GM20431 (cell line): ENCODE data around the gene RFC3.
"Not testable (repeated sequence)": the region's sequence is repeated elsewhere in the genome, so short reads cannot be mapped to it uniquely, and the experiment has no call there.

ENCODE experiments used
- in situ Hi-C: fragments of 300-500 bp; cut with MseI, MboI; formaldehyde crosslinking; loops from one replicate; pipeline ENCODE4 v1.15.0; 2020; ENCODE audit warnings: low sequenced_read_pairs; ENCODE audit not compliant: unreplicated experiment

The RFC3 gene

GRCh38 chr13:33800646-33801186, 17.2 kb upstream of the RFC3 start:
- in situ Hi-C loops = no loop called here

GRCh38 chr13:33806470-33807248, 11.3 kb upstream of the RFC3 start:
- in situ Hi-C loops = no loop called here

- in situ Hi-C loops = not testable (repeated sequence)
Observed at GRCh38 chr13:33812829-33813228, 5.1 kb upstream of the RFC3 start.

GRCh38 chr13:33815011-33815550, 2.9 kb upstream of the RFC3 start:
- in situ Hi-C loops = no loop called here

GRCh38 chr13:33816912-33817311, 1.0 kb upstream of the RFC3 start:
- in situ Hi-C loops = no loop called here

- in situ Hi-C loops = no loop called here
Observed at GRCh38 chr13:33817513-33817900, 442 bp upstream of the RFC3 start.

- in situ Hi-C loops = no loop called here
Observed at GRCh38 chr13:33825083-33825482, 7.1 kb downstream of the RFC3 start.

- in situ Hi-C loops = no loop called here
Observed at GRCh38 chr13:33827139-33827538, 9.2 kb downstream of the RFC3 start.

GRCh38 chr13:33828431-33829129, 10.6 kb downstream of the RFC3 start:
- in situ Hi-C loops = no loop called here

GRCh38 chr13:33832872-33833271, 14.9 kb downstream of the RFC3 start:
- in situ Hi-C loops = no loop called here

- in situ Hi-C loops = no loop called here
Observed at GRCh38 chr13:33838647-33839046, 20.7 kb downstream of the RFC3 start.

GRCh38 chr13:33840402-33840801, 22.5 kb downstream of the RFC3 start:
- in situ Hi-C loops = no loop called here

GRCh38 chr13:33842207-33842606, 24.3 kb downstream of the RFC3 start:
- in situ Hi-C loops = no loop called here

GRCh38 chr13:33842986-33843385, 25.0 kb downstream of the RFC3 start:
- in situ Hi-C loops = no loop called here

GRCh38 chr13:33845572-33846302, 27.8 kb downstream of the RFC3 start:
- in situ Hi-C loops = no loop called here

- in situ Hi-C loops = no loop called here
Observed at GRCh38 chr13:33846303-33847062, 28.5 kb downstream of the RFC3 start.

- in situ Hi-C loops = no loop called here
Observed at GRCh38 chr13:33849211-33849610, 31.3 kb downstream of the RFC3 start.

- in situ Hi-C loops = no loop called here
Observed at GRCh38 chr13:33855371-33855895, 37.5 kb downstream of the RFC3 start.

- in situ Hi-C loops = no loop called here
Observed at GRCh38 chr13:33859691-33860303, 41.8 kb downstream of the RFC3 start.
